Measurements from ENCODE around the gene PAWR. TPM values are rescaled to one million over a fixed set of nuclear protein-coding genes. Genes with fewer than 3 reads are reported as not detected.

Gene PAWR
- total RNA-seq (2014; rRNA removed; shearing (Covaris generic)) = 140 and 173 TPM in 2 replicates

DNA sequence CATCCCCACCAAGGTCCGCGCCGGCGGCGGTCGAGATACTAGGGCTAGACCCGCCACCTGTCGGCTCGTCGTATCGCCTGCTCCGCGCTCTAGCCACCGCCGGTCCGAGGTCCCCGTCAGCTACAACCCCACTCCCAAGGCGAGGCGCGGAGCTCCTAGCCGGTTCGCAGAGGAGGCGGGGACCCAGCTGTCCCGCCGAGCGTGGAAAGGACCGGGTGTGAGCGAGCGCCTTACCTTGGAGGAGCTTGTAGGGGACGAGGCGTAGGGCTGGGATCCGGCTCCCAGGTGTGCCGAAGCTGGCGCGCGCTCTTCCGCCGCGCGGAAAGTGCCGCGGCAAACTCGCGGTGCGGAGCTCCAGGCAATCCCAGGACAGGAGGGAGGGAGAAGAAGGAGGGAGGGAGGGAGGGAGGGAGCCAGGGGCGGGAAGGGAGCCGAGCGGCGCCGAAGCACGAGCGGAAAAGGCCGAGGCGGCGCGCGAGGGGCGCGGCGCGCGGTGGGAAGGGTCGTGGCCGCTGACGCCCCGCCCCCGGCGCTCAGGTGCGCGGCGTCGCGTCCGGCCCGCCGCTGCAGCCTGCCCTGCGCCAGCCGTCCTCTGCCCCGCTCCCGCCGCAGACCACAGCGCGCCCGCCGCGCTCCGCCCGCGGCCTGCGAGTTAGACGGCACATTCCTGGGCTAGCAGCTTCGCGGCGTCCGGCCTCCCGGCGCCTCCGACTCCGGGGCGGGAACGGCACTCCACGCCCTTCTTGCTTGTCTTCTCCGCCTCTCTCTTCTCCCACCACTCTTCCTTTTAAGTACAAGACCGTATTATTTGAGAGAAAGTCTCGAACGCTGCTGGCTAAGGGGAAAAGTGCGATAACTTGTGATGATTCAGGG lies at the start of gene PAWR:
TSS of gene PAWR (minus strand) at position 327 of the 873 bp plus-strand sequence. CDS start 720 bp downstream, outside the sequence.

Other genes starting within 250 kb of the PAWR start
- gene PPP1R12A, start 244.1 kb upstream of the PAWR start, total RNA-seq (2014; rRNA removed; shearing (Covaris generic)) = 109 and 124 TPM in 2 replicates

Data from A375 (cell line).